Ovary (tissue), 9 donors: ENCODE results near the gene ANKRD6. TPM values are rescaled to one million over a fixed set of nuclear protein-coding genes. Genes with fewer than 3 reads are reported as not detected.

Experiments
- DNase-seq, 5 donors: peaks; one replicate each; pipeline ENCODE4 v3.0.0-alpha.2; 2019 to 2020
- H3K27ac ChIP-seq, 2 donors: fragments of 200-600 bp; one replicate each; pipeline versions ENCODE4 v1.5.1 to v1.8.0; 2019 to 2022
- H3K27me3 ChIP-seq: fragments of 200-600 bp; one replicate; pipeline ENCODE4 v1.8.0; 2022
- H3K36me3 ChIP-seq: fragments of 200-600 bp; sonication (generic); one replicate; pipeline ENCODE4 v1.5.1; 2019
- H3K4me1 ChIP-seq: one replicate; pipeline ENCODE4 v1.8.1; 2013; ENCODE audit warnings: mild to moderate bottlenecking, moderate library complexity; ENCODE audit not compliant: insufficient read depth
- H3K4me3 ChIP-seq: fragments of 200-600 bp; sonication (generic); one replicate; pipeline ENCODE4 v1.5.1; 2017
- H3K9me3 ChIP-seq, 2 donors: fragments of 200-600 bp in 1 of 2; sonication (generic) in 1 of 2; one replicate each; pipeline versions ENCODE4 v1.5.1 to v1.8.1; 2013 to 2019; ENCODE audit warnings: mild to moderate bottlenecking in 1 of 2, moderate library complexity in 1 of 2
- CTCF ChIP-seq, 3 donors: fragments of 450-650 bp in 2 of 3; fragments of 200-600 bp in 1 of 3; IDR thresholded peaks; one replicate each; pipeline versions ENCODE4 v1.5.1 to v1.8.0; 2016 to 2022; ENCODE audit warnings: antibody characterized with exemption in 3 of 3, mild to moderate bottlenecking in 1 of 3
- EP300 ChIP-seq: sonication (generic); formaldehyde crosslinking; IDR thresholded peaks from one replicate; pipeline ENCODE4 v1.6.1; 2017; ENCODE audit warnings: antibody characterized with exemption
- POLR2A ChIP-seq: fragments of 450-650 bp; IDR thresholded peaks from one replicate; pipeline ENCODE4 v1.6.1; 2017; ENCODE audit warnings: antibody characterized with exemption, mild to moderate bottlenecking, moderate library complexity
- WGBS, 3 donors: extraction: QIAGEN DNeasy Blood & Tissue Kit in 1 of 3; methylation state at CpG; one replicate each; pipeline versions ENCODE4 v1.1.5 to v1.1.7; 2013 to 2017; 5-methylcytosine and 5-hydroxymethylcytosine counted together
- intact Hi-C, 4 donors: fragments of 100-400 bp; cut with DNase I; formaldehyde crosslinking; loops; one replicate each; pipeline versions ENCODE4 v1.11.0 to v1.15.1; 2022 to 2023
- polyA plus RNA-seq, 2 donors: library from polyadenylated mRNA; stranded (reverse); fragments of 200-250 nt in 1 of 2; fragments of 350-450 nt in 1 of 2; fragmentation: Illumina TruSeq in 1 of 2; extraction: RNeasy Lipid Tissue Mini Kit (QIAGEN cat#74804) in 1 of 2; gene quantifications; one replicate each; pipeline ENCODE4 v1.2.3, GENCODE V29; 2013 to 2014
- total RNA-seq, 7 donors: library from RNA; depleted of rRNA in 2 of 7; stranded (reverse); fragments of >200 nt in 2 of 7; fragmentation: NEBNext Ultra II Directional in 3 of 7; extraction: Animal tissue kit (Norgen Biotek cat#: 25700) in 3 of 7; gene quantifications; one replicate each; pipeline versions ENCODE4 v1.1.0 to v1.2.4, GENCODE V29; 2016 to 2023
- donor health status: DM: no; HTN: no; CAD: no; lungs with moderate emphysema.
- donor health status: DM: no; HTN: no; CAD: no.
- donor health status: Bipolar disorder and iron deficiency.
- donor health status: DM: yes; HTN: yes; CAD: no.
- donor health status: DM: no; HTN: no; CAD: no.
- donor health status: DM: yes; HTN: yes; CAD: no.

The ANKRD6 gene
- total and polyA plus RNA-seq, 9 donors, result 14.7 to 50.1 (median 25.6) TPM

GRCh38 chr6:89528866-89529265 lies 95.9 kb downstream of the ANKRD6 start:
- DNase-seq, result no peak
- H3K27ac ChIP-seq, result no peak overlapping the region
- no peak overlapping the region for H3K4me3 ChIP-seq
- no peaks in the 10 kb centered on the region for H3K27me3 ChIP-seq
- no peak for TF ChIP-seq EP300
- no peak for TF ChIP-seq CTCF (IDR thresholded peaks at IDR 0.05)
- no peak for TF ChIP-seq POLR2A
- peaks cover 8% of the 10 kb centered on the region for H3K4me1 ChIP-seq
- intact Hi-C loops, result no loop called here
- no peaks in the 10 kb centered on the region for H3K36me3 ChIP-seq
- H3K9me3 ChIP-seq, result no peaks in the 10 kb centered on the region

- Histone ChIP-seq H3K4me3 (no peak overlapping the region), H3K27ac (no peak overlapping the region), H3K9me3 (no peaks in the 10 kb centered on the region), H3K36me3 (no peaks in the 10 kb centered on the region), H3K4me1 (peaks cover 5% of the 10 kb centered on the region), H3K27me3 (no peaks in the 10 kb centered on the region)
- TF ChIP-seq EP300, result no peak
- no peak for TF ChIP-seq CTCF (IDR thresholded peaks at IDR 0.05)
- no peak for TF ChIP-seq POLR2A
- intact Hi-C loops, result no loop called here
- WGBS, 3 donors, result 89 to 96% (median 95%) methylated on average over 11 of the region's 11 CpGs
- no peak for DNase-seq
These were observed 98.0 kb downstream of the ANKRD6 start for GRCh38 chr6:89530982-89531381.

GRCh38 chr6:89536231-89536630 lies 103.3 kb downstream of the ANKRD6 start:
- DNase-seq, result no peak
- Histone ChIP-seq H3K36me3 (no peaks in the 10 kb centered on the region), H3K4me3 (no peak overlapping the region), H3K27me3 (no peaks in the 10 kb centered on the region), H3K27ac (no peak overlapping the region), H3K4me1 (no peaks in the 10 kb centered on the region), H3K9me3 (no peaks in the 10 kb centered on the region)
- WGBS, 3 donors, result 96 to 98% (median 97%) methylated on average over 5 of the region's 5 CpGs
- TF ChIP-seq EP300 (no peak), CTCF (IDR thresholded peaks at IDR 0.05) (no peak), POLR2A (no peak)
- intact Hi-C loops, result no loop called here

- TF ChIP-seq POLR2A, result no peak
- no peak for TF ChIP-seq CTCF (IDR thresholded peaks at IDR 0.05)
- no peak for TF ChIP-seq EP300
- H3K27me3 ChIP-seq, result no peaks in the 10 kb centered on the region
- H3K4me3 ChIP-seq, result no peak overlapping the region
- 96 to 98% (median 97%) methylated on average over 2 of the region's 2 CpGs for WGBS, 3 donors
- no peaks in the 10 kb centered on the region for H3K4me1 ChIP-seq
- no peak for DNase-seq
- no peaks in the 10 kb centered on the region for H3K36me3 ChIP-seq
- no peak overlapping the region for H3K27ac ChIP-seq
- intact Hi-C loops, result no loop called here
- H3K9me3 ChIP-seq, result no peaks in the 10 kb centered on the region
These were observed 106.8 kb downstream of the ANKRD6 start for GRCh38 chr6:89539779-89540178.
